HepG2 (cell line): ENCODE measurements around the gene PLD4.

Experiments
- NFE2 ChIP-seq: sonication (generic); formaldehyde crosslinking; IDR thresholded peaks from 2 replicates; pipeline ENCODE4 v1.4.0; 2020; ENCODE audit warnings: missing genetic modification reagents
- RXRA ChIP-seq: sonication (generic); formaldehyde crosslinking; IDR thresholded peaks from 2 replicates; pipeline ENCODE4 v1.5.1; 2020; ENCODE audit warnings: missing genetic modification reagents
- ZMYM4 ChIP-seq: sonication (generic); formaldehyde crosslinking; IDR thresholded peaks from 2 replicates; pipeline ENCODE4 v1.8.1; 2023; ENCODE audit warnings: mild to moderate bottlenecking, missing genetic modification reagents

- no peak for TF ChIP-seq RXRA
- no peak for TF ChIP-seq NFE2 (CRISPR knock-in tag)
- TF ChIP-seq ZMYM4 (CRISPR knock-in tag) = no peak
These were observed 41.6 kb upstream of the PLD4 start for GRCh38 chr14:104882991-104883660.
